Calu3 (cell line): ENCODE results near the gene COQ2. TPM values are rescaled to one million over a fixed set of nuclear protein-coding genes. Genes with fewer than 3 reads are reported as not detected.
A peak's percentile ranks its signal among the peaks of the same experiment; 100 is the strongest.
"Not testable (repeated sequence)": the region's sequence is repeated elsewhere in the genome, so short reads cannot be mapped to it uniquely, and the experiment has no call there.

Experiments
- BruUV-seq: library from RNA; stranded (reverse); fragments of 400-500 nt; replicated peaks from 2 replicates; lab custom pipeline; 2021; lab: Mats Ljungman, UMichigan
- CTCF ChIA-PET: fragments of 300-600 bp; sonication (Branson Sonifier 250); formaldehyde crosslinking; loops from one replicate; lab custom pipeline; 2022; ENCODE audit warnings: antibody characterized with exemption; lab: Charles Lee
- DNase-seq: peaks from one replicate; pipeline ENCODE4 v3.0.0; 2022
- H3K27ac Mint-ChIP-seq: one replicate; pipeline ENCODE4 v1.8.0; 2022; ENCODE audit warnings: mixed read lengths; ENCODE audit not compliant: unreplicated experiment
- H3K27me3 Mint-ChIP-seq: one replicate; pipeline ENCODE4 v1.8.0; 2022; ENCODE audit warnings: mixed read lengths; ENCODE audit not compliant: unreplicated experiment
- H3K36me3 Mint-ChIP-seq: one replicate; pipeline ENCODE4 v1.8.0; 2022; ENCODE audit warnings: mild to moderate bottlenecking, moderate library complexity, mixed read lengths; ENCODE audit not compliant: insufficient read depth, unreplicated experiment
- H3K4me1 Mint-ChIP-seq: one replicate; pipeline ENCODE4 v1.8.0; 2022; ENCODE audit warnings: mild to moderate bottlenecking, low read depth, mixed read lengths; ENCODE audit not compliant: unreplicated experiment
- H3K4me3 Mint-ChIP-seq: one replicate; pipeline ENCODE4 v1.8.0; 2022; ENCODE audit warnings: mild to moderate bottlenecking, low read depth, moderate library complexity, mixed read lengths; ENCODE audit not compliant: unreplicated experiment
- H3K9me3 Mint-ChIP-seq: one replicate; pipeline ENCODE4 v1.8.0; 2022; ENCODE audit warnings: low read depth, mixed read lengths; ENCODE audit not compliant: unreplicated experiment
- intact Hi-C: fragments of 100-400 bp; cut with micrococcal nuclease; formaldehyde crosslinking; loops from one replicate; pipeline ENCODE4 v1.10.0; 2022; ENCODE audit not compliant: unreplicated experiment
- total RNA-seq: library from RNA; stranded (reverse); gene quantifications from 2 replicates; pipeline ENCODE4 v1.2.3, GENCODE V29; 2022
- TF ChIP-seq, protein P1 (sequence below): fragments of 200-600 bp; IDR thresholded peaks from one replicate; pipeline ENCODE4 v1.8.0; 2022; ENCODE audit warnings: antibody characterized with exemption; ENCODE audit not compliant: unreplicated experiment

The COQ2 gene
- total RNA-seq, 1 experiment from 2014 or later, result 16.3 TPM

DNA sequence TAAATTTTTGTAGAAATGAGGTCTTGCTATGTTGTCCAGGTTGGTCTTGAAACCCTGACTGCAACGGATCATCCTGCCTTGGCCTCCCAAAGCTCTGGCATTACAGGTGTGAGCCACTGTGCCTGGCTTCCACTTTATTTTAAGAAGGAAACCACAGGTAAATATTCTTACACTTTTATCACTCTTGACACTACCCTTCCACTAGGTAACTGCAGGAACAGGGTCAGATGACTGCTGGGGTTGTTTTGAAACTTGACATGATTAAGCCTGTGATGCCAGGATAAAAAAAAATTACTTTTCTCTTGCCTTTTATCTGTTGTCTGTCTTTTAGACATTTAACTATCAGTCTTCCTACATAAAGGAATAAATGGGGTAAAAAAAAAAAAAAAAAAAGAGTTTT is 43.5 kb downstream of the COQ2 start:
- Mint-ChIP-seq H3K4me3 (no peak overlapping the region), H3K27ac (no peak overlapping the region), H3K36me3 (no peaks in the 10 kb centered on the region), H3K9me3 (no peaks in the 10 kb centered on the region), H3K27me3 (no peaks in the 10 kb centered on the region), H3K4me1 (peaks cover 10% of the 10 kb centered on the region)
- TF ChIP-seq, protein P1, sequence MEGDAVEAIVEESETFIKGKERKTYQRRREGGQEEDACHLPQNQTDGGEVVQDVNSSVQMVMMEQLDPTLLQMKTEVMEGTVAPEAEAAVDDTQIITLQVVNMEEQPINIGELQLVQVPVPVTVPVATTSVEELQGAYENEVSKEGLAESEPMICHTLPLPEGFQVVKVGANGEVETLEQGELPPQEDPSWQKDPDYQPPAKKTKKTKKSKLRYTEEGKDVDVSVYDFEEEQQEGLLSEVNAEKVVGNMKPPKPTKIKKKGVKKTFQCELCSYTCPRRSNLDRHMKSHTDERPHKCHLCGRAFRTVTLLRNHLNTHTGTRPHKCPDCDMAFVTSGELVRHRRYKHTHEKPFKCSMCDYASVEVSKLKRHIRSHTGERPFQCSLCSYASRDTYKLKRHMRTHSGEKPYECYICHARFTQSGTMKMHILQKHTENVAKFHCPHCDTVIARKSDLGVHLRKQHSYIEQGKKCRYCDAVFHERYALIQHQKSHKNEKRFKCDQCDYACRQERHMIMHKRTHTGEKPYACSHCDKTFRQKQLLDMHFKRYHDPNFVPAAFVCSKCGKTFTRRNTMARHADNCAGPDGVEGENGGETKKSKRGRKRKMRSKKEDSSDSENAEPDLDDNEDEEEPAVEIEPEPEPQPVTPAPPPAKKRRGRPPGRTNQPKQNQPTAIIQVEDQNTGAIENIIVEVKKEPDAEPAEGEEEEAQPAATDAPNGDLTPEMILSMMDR, result no peak
- DNase-seq, result no peak
- BruUV-seq, result no TSS peak
- intact Hi-C loops, result no loop called here
- CTCF ChIA-PET, result no interaction called here

DNA sequence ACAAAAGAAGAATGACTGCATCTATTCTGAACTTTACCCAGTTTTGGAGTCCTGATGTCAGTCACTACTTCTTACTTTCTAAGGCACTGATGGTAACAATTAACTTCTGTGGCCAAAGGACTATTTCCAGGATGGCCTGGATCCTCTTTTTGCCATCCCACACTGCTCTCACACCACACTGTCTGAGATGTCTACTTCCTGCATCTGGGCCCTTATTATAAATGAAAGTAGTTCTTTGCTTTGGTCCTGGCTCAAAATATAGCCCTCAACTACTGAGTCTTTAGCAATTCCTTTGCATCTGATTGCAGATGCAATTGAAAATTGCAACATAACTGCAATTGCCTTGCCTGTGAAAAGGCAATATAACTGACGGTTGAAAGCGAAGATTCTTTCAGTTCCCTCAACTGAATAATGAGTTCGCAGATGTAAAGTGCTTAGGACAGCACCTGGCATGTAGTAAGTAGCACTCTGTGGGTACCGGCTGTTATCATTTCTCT is 44.2 kb downstream of the COQ2 start:
- Mint-ChIP-seq H3K27me3 (no peaks in the 10 kb centered on the region), H3K27ac (no peak overlapping the region), H3K9me3 (no peaks in the 10 kb centered on the region), H3K4me1 (peaks cover 17% of the 10 kb centered on the region), H3K36me3 (peaks cover 6% of the 10 kb centered on the region), H3K4me3 (no peak overlapping the region)
- no TSS peak for BruUV-seq
- CTCF ChIA-PET, result no interaction called here
- TF ChIP-seq, protein P1, result no peak
- DNase-seq, result no peak
- intact Hi-C loops, result no loop called here

DNA sequence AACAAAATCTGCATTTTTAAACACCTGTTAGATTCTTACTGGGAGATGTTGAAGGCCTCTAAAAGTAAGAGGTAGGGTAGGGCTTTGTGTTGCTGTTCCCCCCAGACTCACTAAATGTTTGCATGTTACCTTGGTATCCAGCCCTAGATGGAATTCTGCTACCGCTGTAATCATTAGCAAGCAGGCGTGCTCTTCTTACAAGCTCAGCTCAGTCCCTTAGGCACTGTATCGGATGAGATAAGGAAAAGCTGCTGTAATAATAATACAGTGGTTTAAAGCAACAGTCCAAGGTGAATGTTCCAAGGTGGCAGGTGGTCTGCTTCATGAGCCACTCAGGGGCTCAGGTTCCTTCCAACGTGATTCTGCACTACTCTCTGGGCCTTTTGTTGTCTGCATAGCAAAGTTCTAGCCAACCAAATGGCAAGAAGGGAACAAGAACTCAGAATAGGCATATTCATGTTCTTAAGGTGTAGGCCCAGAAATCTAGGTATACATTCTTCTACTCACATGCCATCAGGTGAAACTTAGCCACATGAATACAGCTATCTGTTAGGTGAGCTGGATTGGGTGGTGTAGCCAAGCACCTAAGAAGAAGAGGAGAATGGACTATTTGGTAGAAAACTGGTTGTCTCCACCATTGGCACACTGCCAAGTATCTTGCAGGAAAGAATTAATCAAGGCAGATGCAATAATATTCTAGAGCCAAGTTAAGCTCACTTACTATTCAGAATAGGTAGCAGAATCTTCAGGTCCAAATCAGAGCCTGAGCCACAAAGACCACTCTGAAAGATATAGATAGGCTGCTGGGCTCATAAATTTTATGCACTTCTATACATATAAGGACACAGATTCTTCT is 46.0 kb downstream of the COQ2 start:
- Mint-ChIP-seq H3K27ac (no peak overlapping the region), H3K36me3 (peaks cover 12% of the 10 kb centered on the region), H3K9me3 (no peaks in the 10 kb centered on the region), H3K27me3 (no peaks in the 10 kb centered on the region), H3K4me1 (peaks cover 28% of the 10 kb centered on the region), H3K4me3 (no peak overlapping the region)
- CTCF ChIA-PET, result no interaction called here
- DNase-seq, result no peak
- TF ChIP-seq, protein P1, result no peak
- BruUV-seq, result no TSS peak
- intact Hi-C loops, result no loop called here

DNA sequence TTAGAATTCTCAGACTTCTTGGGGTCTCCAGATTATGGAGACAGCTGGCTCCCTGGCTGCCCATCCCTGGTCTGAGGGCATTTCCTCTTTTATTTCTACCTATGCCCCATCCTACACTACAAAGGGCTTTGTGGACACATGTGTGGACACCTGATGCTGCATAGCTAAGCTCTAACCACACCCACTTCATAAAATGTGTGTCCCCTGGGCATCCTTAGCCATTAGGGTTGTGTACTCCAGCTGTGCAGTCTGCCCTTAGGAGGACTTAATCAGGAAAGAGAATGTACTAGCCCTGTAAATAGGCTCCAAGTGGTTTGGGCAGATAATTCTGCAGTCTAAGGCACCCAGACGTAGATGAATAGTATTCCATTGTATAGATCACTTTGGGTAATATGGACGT is 47.0 kb downstream of the COQ2 start:
- Mint-ChIP-seq H3K36me3 (peaks cover 12% of the 10 kb centered on the region), H3K4me3 (no peak overlapping the region), H3K27ac (no peak overlapping the region), H3K4me1 (peaks cover 28% of the 10 kb centered on the region), H3K27me3 (no peaks in the 10 kb centered on the region), H3K9me3 (no peaks in the 10 kb centered on the region)
- CTCF ChIA-PET, result no interaction called here
- BruUV-seq, result no TSS peak
- TF ChIP-seq, protein P1, result no peak
- no peak for DNase-seq
- intact Hi-C loops, result no loop called here

DNA sequence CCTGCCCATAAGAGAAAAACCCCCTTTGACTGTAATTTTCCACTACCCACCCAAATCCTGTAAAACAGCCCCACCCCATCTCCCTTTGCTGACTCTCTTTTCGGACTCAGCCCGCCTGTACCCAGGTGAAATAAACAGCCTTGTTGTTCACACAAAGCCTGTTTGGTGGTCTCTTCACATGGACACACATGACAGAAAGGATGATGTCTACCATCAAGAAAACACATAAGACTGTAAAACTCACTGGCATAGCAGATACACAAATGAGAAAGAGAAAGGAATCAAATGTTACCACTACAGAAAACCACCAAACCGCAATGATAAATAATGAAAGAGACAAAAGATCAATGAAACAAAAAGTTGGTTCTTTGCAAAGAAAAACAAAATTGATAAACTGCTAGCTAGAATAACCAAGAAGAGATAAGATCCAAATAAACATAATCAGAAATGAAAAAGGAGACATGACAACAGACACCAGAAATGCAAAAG is 48.9 kb downstream of the COQ2 start:
- H3K27me3 Mint-ChIP-seq, intact Hi-C loops, BruUV-seq, CTCF ChIA-PET, DNase-seq, H3K9me3 Mint-ChIP-seq: not testable (repeated sequence)
- peak overlapping the region; percentile 97 for H3K27ac Mint-ChIP-seq
- H3K4me3 Mint-ChIP-seq, result peak overlapping the region; percentile 63
- H3K4me1 Mint-ChIP-seq, result peaks cover 34% of the 10 kb centered on the region
- H3K36me3 Mint-ChIP-seq, result peaks cover 12% of the 10 kb centered on the region
